Neuronal stem cell (in vitro differentiated cells): ENCODE data around the gene BBLN.

ENCODE experiments used
- DNase-seq: peaks from one replicate; pipeline ENCODE4 v3.0.0-alpha.2; 2013; ENCODE audit warnings: low spot score
- H2AFZ ChIP-seq: one replicate; pipeline ENCODE4 v1.6.1; 2013; ENCODE audit warnings: mild to moderate bottlenecking, low read length, inconsistent platforms
- H2AK5ac ChIP-seq: 2 replicates; pipeline ENCODE4 v1.6.1; 2013; ENCODE audit warnings: low read depth, mild to moderate bottlenecking, inconsistent platforms, low read length, moderate library complexity, mixed read lengths
- H2BK120ac ChIP-seq: 2 replicates; pipeline ENCODE4 v1.6.1; 2013; ENCODE audit warnings: low read depth, mild to moderate bottlenecking, inconsistent platforms, low read length, moderate library complexity, mixed read lengths
- H2BK12ac ChIP-seq: one replicate; pipeline ENCODE4 v1.6.1; 2013; ENCODE audit warnings: low read length, inconsistent platforms
- H2BK15ac ChIP-seq: 2 replicates; pipeline ENCODE4 v1.6.1; 2013; ENCODE audit warnings: mild to moderate bottlenecking, low read length, inconsistent platforms, mixed read lengths
- H2BK5ac ChIP-seq: one replicate; pipeline ENCODE4 v1.6.1; 2013; ENCODE audit warnings: inconsistent platforms, mild to moderate bottlenecking, low read length, moderate library complexity
- H3K14ac ChIP-seq: one replicate; pipeline ENCODE4 v1.6.1; 2013; ENCODE audit warnings: low read length, inconsistent platforms
- H3K18ac ChIP-seq: 2 replicates; pipeline ENCODE4 v1.6.1; 2013; ENCODE audit warnings: low read length, inconsistent platforms
- H3K23ac ChIP-seq: 2 replicates; pipeline ENCODE4 v1.6.1; 2013; ENCODE audit warnings: low read depth, mild to moderate bottlenecking, mixed read lengths, low read length, inconsistent platforms; ENCODE audit not compliant: poor library complexity
- H3K27ac ChIP-seq: replicated peaks from 3 replicates; pipeline ENCODE4 v1.5.1; 2013; ENCODE audit warnings: low read length, inconsistent platforms
- H3K27me3 ChIP-seq, 3 experiments: 2 replicates each; pipeline ENCODE4 v1.6.1; 2013; ENCODE audit warnings: low read length in 3 of 3, mild to moderate bottlenecking in 2 of 3, inconsistent platforms in 1 of 3, low read depth in 1 of 3, mixed read lengths in 1 of 3, moderate library complexity in 1 of 3; ENCODE audit not compliant: control insufficient read depth in 3 of 3, insufficient read depth in 3 of 3
- H3K36me3 ChIP-seq, 2 donors: replicated peaks in 1 of 2; 2 replicates each; pipeline ENCODE4 v1.6.1; 2013; ENCODE audit warnings: low read length in 2 of 2; ENCODE audit not compliant: control insufficient read depth in 2 of 2, insufficient read depth in 2 of 2
- H3K4ac ChIP-seq: 2 replicates; pipeline ENCODE4 v1.6.1; 2013; ENCODE audit warnings: inconsistent platforms, mild to moderate bottlenecking, low read length, moderate library complexity
- H3K4me1 ChIP-seq, 2 donors: 1 replicate in 1 of 2; 2 replicates in 1 of 2; pipeline ENCODE4 v1.6.1; 2013; ENCODE audit warnings: low read length in 2 of 2, low read depth in 1 of 2; ENCODE audit not compliant: control insufficient read depth in 2 of 2, insufficient read depth in 1 of 2
- H3K4me2 ChIP-seq: one replicate; pipeline ENCODE4 v1.6.1; 2013; ENCODE audit warnings: mild to moderate bottlenecking, low read length, inconsistent platforms; ENCODE audit not compliant: insufficient read depth, poor library complexity, severe bottlenecking
- H3K4me3 ChIP-seq, 2 donors: 2 replicates each; pipeline ENCODE4 v1.5.1; 2013; ENCODE audit warnings: low read length in 2 of 2, mild to moderate bottlenecking in 2 of 2, inconsistent platforms in 1 of 2, moderate library complexity in 1 of 2
- H3K79me1 ChIP-seq: one replicate; pipeline ENCODE4 v1.6.1; 2013; ENCODE audit warnings: low read depth, mild to moderate bottlenecking, inconsistent platforms, low read length, moderate library complexity
- H3K9ac ChIP-seq: one replicate; pipeline ENCODE4 v1.6.1; 2013; ENCODE audit warnings: mild to moderate bottlenecking, low read depth, low read length, inconsistent platforms; ENCODE audit not compliant: poor library complexity
- H3K9me3 ChIP-seq, 2 donors: replicated peaks in 1 of 2; 2 replicates each; pipeline versions ENCODE3 to v1.6.1; 2013; ENCODE audit warnings: low read length in 2 of 2, mild to moderate bottlenecking in 2 of 2, inconsistent platforms in 1 of 2, low read depth in 1 of 2, mixed read lengths in 1 of 2, moderate library complexity in 1 of 2; ENCODE audit not compliant: control insufficient read depth in 2 of 2, insufficient read depth in 1 of 2
- H4K8ac ChIP-seq: one replicate; pipeline ENCODE4 v1.6.1; 2013; ENCODE audit warnings: low read depth, mild to moderate bottlenecking, inconsistent platforms, low read length, moderate library complexity
- H4K91ac ChIP-seq: one replicate; pipeline ENCODE4 v1.6.1; 2013; ENCODE audit warnings: low read length, low read depth, mild to moderate bottlenecking, inconsistent platforms; ENCODE audit not compliant: poor library complexity
- WGBS, 2 donors: extraction: QIAGEN DNeasy Blood & Tissue Kit; methylation state at CpG; one replicate each; pipeline ENCODE4 v1.1.7; 2013; ENCODE audit warnings: missing lambda C conversion rate in 2 of 2, mixed read lengths in 1 of 2; ENCODE audit not compliant: insufficient read length in 2 of 2, insufficient replicate concordance in 1 of 2; ENCODE audit errors: extremely low coverage in 2 of 2; 5-methylcytosine and 5-hydroxymethylcytosine counted together

BBLN gene

DNA sequence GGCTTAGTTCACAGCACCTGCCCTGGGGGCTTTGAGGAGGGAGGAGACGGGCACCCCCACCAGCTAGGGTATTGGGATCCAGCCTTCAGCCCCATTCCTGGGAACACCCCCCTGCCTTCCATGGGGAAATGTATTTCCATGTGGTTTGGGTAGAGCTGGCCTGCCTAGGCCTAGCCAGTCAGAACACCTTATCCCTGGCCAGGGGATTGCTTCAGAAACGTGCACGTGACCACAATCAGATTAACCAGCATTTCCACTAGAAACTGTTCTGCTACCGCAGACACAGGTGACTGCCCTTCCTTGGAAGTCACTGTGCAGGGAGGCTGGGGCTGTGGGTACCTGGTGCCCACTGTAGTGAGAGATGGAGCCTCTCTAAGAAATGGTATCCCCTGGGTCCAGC lies 14.0 kb downstream of the BBLN start:
- no peak overlapping the region for H2BK5ac ChIP-seq
- no peak overlapping the region for H2AFZ ChIP-seq
- WGBS, 2 donors, result no CpG with 5 or more reads among the region's 4 CpGs
- H2BK15ac ChIP-seq, result no peak overlapping the region
- H3K27ac ChIP-seq, result no peak overlapping the region
- no peak overlapping the region for H3K4me2 ChIP-seq
- H3K4ac ChIP-seq, result no peak overlapping the region
- H3K79me1 ChIP-seq, result peaks cover 4% of the 10 kb centered on the region
- no peak overlapping the region for H3K9ac ChIP-seq
- peaks cover 4 to 6% of the 10 kb centered on the region in 2 donors for H3K9me3 ChIP-seq
- H4K91ac ChIP-seq, result no peak overlapping the region
- H2AK5ac ChIP-seq, result no peak overlapping the region
- H4K8ac ChIP-seq, result no peak overlapping the region
- H3K18ac ChIP-seq, result no peak overlapping the region
- no peaks in the 10 kb centered on the region for H3K27me3 ChIP-seq
- H3K4me1 ChIP-seq, result no peaks in the 10 kb centered on the region
- peaks cover 51 to 87% of the 10 kb centered on the region in 2 donors for H3K36me3 ChIP-seq
- no peak overlapping the region for H3K14ac ChIP-seq
- H2BK120ac ChIP-seq, result no peak overlapping the region
- no peak overlapping the region for H3K4me3 ChIP-seq
- no peak for DNase-seq
- H3K23ac ChIP-seq, result no peak overlapping the region
- H2BK12ac ChIP-seq, result no peak overlapping the region

DNA sequence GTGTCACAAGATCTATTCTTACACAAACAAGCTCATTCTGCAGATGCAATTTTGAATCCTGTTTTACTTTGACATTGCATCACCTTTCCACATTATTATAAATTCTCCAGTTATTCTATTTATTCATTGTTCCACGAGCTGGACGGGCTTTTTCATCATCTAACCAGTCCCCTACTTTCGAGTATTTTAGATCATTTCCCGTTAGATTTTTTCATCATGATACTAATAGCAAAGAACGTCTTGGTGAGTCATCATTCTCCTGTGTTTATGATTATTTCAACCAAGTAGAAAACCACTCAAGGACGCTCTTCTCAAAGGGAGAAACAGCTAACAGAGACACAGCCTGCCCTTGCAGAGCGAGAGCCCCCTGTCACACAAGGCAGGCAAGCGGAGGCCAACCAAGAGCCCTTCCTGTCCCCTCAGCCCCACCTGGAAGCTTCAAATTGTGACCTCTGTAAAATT lies 15.1 kb downstream of the BBLN start:
- Histone ChIP-seq H3K79me1 (peaks cover 4% of the 10 kb centered on the region), H2AFZ (no peak overlapping the region), H2BK12ac (no peak overlapping the region), H2AK5ac (no peak overlapping the region), H3K27ac (no peak overlapping the region), H3K9me3 (peaks cover 9 to 13% of the 10 kb centered on the region in 2 donors), H3K36me3 (peaks cover 50 to 86% of the 10 kb centered on the region in 2 donors), H3K27me3 (no peaks in the 10 kb centered on the region), H4K8ac (no peak overlapping the region), H2BK15ac (no peak overlapping the region), H3K9ac (no peak overlapping the region), H3K4me3 (no peak overlapping the region), H2BK120ac (no peak overlapping the region), H3K4me1 (no peaks in the 10 kb centered on the region), H3K18ac (no peak overlapping the region), H3K4me2 (no peak overlapping the region), H4K91ac (no peak overlapping the region), H3K14ac (no peak overlapping the region), H3K23ac (no peak overlapping the region), H2BK5ac (no peak overlapping the region), H3K4ac (no peak overlapping the region)
- WGBS, 2 donors, result no CpG with 5 or more reads among the region's 8 CpGs
- DNase-seq, result no peak

DNA sequence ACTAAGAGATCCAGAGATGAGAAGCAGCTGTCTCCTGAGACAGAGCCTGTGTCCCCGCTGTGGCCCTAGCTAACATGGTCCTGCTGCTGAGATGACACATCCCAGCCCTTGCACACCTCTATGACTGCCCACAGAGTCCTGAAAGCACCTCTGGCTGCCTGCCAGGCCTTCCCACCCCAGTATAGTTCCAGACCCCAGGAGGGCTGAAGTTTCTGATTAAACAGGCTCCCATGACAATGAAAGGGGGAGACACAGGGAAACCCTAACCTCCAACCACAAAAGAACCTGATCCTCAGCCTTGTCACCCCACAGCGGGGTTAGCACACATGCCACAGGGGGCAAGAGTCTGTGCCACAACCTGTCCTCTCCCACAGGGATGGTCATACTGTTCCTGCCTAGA lies 15.7 kb downstream of the BBLN start:
- H3K36me3 ChIP-seq, result peaks cover 56 to 86% of the 10 kb centered on the region in 2 donors
- no CpG with 5 or more reads among the region's 2 CpGs for WGBS, 2 donors
- no peak overlapping the region for H3K9ac ChIP-seq
- H2BK12ac ChIP-seq, result no peak overlapping the region
- H2AK5ac ChIP-seq, result no peak overlapping the region
- H4K8ac ChIP-seq, result no peak overlapping the region
- peaks cover 13 to 16% of the 10 kb centered on the region in 2 donors for H3K9me3 ChIP-seq
- DNase-seq, result no peak
- no peak overlapping the region for H3K18ac ChIP-seq
- no peaks in the 10 kb centered on the region for H3K27me3 ChIP-seq
- no peak overlapping the region for H3K4me3 ChIP-seq
- H3K79me1 ChIP-seq, result peaks cover 4% of the 10 kb centered on the region
- no peak overlapping the region for H3K14ac ChIP-seq
- no peak overlapping the region for H2BK15ac ChIP-seq
- H2BK5ac ChIP-seq, result no peak overlapping the region
- no peak overlapping the region for H2BK120ac ChIP-seq
- no peak overlapping the region for H3K4me2 ChIP-seq
- no peak overlapping the region for H4K91ac ChIP-seq
- no peaks in the 10 kb centered on the region for H3K4me1 ChIP-seq
- no peak overlapping the region for H3K4ac ChIP-seq
- no peak overlapping the region for H2AFZ ChIP-seq
- H3K27ac ChIP-seq, result no peak overlapping the region
- H3K23ac ChIP-seq, result no peak overlapping the region

DNA sequence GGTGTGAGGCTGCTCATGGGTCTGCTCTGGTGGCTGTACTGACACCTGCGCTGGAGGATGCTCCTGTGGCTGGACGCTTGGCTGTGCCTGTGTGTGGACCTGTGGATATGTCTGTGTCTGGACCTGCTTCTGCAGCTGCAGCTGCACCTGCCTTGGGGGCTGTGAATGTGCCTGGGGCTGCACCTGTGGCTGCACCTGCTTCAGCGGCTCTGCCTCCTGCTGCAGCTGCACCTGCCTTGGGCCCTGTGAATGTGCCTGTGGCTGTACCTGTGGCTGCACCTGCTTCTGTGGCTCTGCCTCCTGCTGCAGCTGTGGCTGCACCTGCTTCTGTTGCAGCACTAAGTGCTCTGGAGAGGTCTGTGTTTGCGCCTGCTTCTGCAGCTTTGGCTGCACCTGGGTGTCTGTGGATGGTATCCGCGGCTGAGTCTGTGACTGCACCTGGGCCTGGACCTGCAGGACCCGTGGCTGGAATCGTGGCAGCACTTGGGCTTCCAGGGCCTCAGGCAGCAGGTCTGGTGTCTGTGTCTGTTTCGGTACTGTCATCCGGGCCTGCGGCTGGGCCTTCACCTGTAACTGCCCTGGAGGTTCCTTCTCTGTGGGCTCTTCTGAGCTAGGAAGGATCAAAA lies 18.9 kb downstream of the BBLN start:
- H3K14ac ChIP-seq, result no peak overlapping the region
- no CpG with 5 or more reads among the region's 11 CpGs for WGBS, 2 donors
- H2AK5ac ChIP-seq, result no peak overlapping the region
- H3K27ac ChIP-seq, result no peak overlapping the region
- no peaks in the 10 kb centered on the region for H3K4me1 ChIP-seq
- H3K27me3 ChIP-seq, result no peaks in the 10 kb centered on the region
- H3K4me3 ChIP-seq, result peak overlapping the region in 1 of 2 donors; percentile 36
- peaks cover 4% of the 10 kb centered on the region for H3K79me1 ChIP-seq
- peak overlapping the region; percentile 92 for H4K8ac ChIP-seq
- peaks cover 14 to 16% of the 10 kb centered on the region in 2 donors for H3K9me3 ChIP-seq
- peak overlapping the region; percentile 82 for H2BK120ac ChIP-seq
- H2AFZ ChIP-seq, result no peak overlapping the region
- peak overlapping the region; percentile 86 for H3K23ac ChIP-seq
- no peak overlapping the region for H2BK12ac ChIP-seq
- peak overlapping the region; percentile 72 for H3K9ac ChIP-seq
- no peak overlapping the region for H2BK5ac ChIP-seq
- H3K4ac ChIP-seq, result no peak overlapping the region
- no peak overlapping the region for H3K4me2 ChIP-seq
- H3K36me3 ChIP-seq, result peaks cover 66 to 92% of the 10 kb centered on the region in 2 donors
- H4K91ac ChIP-seq, result peak overlapping the region; percentile 3
- no peak for DNase-seq
- no peak overlapping the region for H2BK15ac ChIP-seq
- peak overlapping the region; percentile 48 for H3K18ac ChIP-seq
